Aorta (tissue), 5 donors: ENCODE results near the gene SUCLG1. TPM values are rescaled to one million over a fixed set of nuclear protein-coding genes. Genes with fewer than 3 reads are reported as not detected.

Experiments used
- ATAC-seq: fragments of 200-7000 bp; cut with Tn5 transposase; one replicate; pipeline ENCODE4 v1.9.1; 2022; ENCODE audit warnings: moderate library complexity; ENCODE audit not compliant: low FRiP score
- DNase-seq, 2 donors: peaks; one replicate each; pipeline ENCODE4 v3.0.0-alpha.2; 2020
- H3K27ac ChIP-seq, 2 donors: one replicate each; pipeline ENCODE4 v1.5.1; 2013; ENCODE audit warnings: low read length in 2 of 2, mild to moderate bottlenecking in 2 of 2, moderate library complexity in 2 of 2, control low read depth in 1 of 2, inconsistent platforms in 1 of 2, low read depth in 1 of 2
- H3K27me3 ChIP-seq, 2 donors: one replicate each; pipeline ENCODE4 v1.6.1; 2013; ENCODE audit warnings: control low read depth in 1 of 2, low read length in 1 of 2, mild to moderate bottlenecking in 1 of 2, moderate library complexity in 1 of 2; ENCODE audit not compliant: insufficient read depth in 2 of 2, control insufficient read depth in 1 of 2
- H3K36me3 ChIP-seq, 2 donors: one replicate each; pipeline ENCODE4 v1.6.1; 2013; ENCODE audit warnings: control low read depth in 1 of 2, low read length in 1 of 2, mild to moderate bottlenecking in 1 of 2; ENCODE audit not compliant: insufficient read depth in 2 of 2, control insufficient read depth in 1 of 2
- H3K4me1 ChIP-seq, 2 donors: one replicate each; pipeline ENCODE4 v1.6.1; 2013; ENCODE audit warnings: low read length in 2 of 2, control low read depth in 1 of 2, mild to moderate bottlenecking in 1 of 2, moderate library complexity in 1 of 2; ENCODE audit not compliant: insufficient read depth in 2 of 2, control insufficient read depth in 1 of 2
- H3K4me3 ChIP-seq, 2 donors: one replicate each; pipeline ENCODE4 v1.5.1; 2013; ENCODE audit warnings: low read length in 2 of 2, control low read depth in 1 of 2, mild to moderate bottlenecking in 1 of 2
- H3K9me3 ChIP-seq: one replicate; pipeline ENCODE4 v1.6.1; 2013; ENCODE audit warnings: mild to moderate bottlenecking, low read length; ENCODE audit not compliant: control insufficient read depth
- WGBS, 2 donors: extraction: QIAGEN DNeasy Blood & Tissue Kit; methylation state at CpG; one replicate each; pipeline ENCODE4 v1.1.7; 2013; 5-methylcytosine and 5-hydroxymethylcytosine counted together
- intact Hi-C, 2 donors: fragments of 100-400 bp; cut with DNase I; formaldehyde crosslinking; loops; one replicate each; pipeline versions ENCODE4 v1.14.2 to v1.15.0; 2022
- long read RNA-seq, 2 donors: library from polyadenylated mRNA; unstranded; transcript quantifications; one replicate each; pipeline ENCODE4 v2.0.0, GENCODE V29; 2020 to 2021
- polyA plus RNA-seq, 2 donors: library from polyadenylated mRNA; stranded (reverse); fragments of 200-250 nt; gene quantifications; one replicate each; pipeline ENCODE4 v1.2.3, GENCODE V29; 2013
- total RNA-seq, 2 donors: library from RNA; stranded (reverse); fragmentation: NEBNext Ultra II Directional; extraction: Animal tissue kit (Norgen Biotek cat#: 25700); gene quantifications; one replicate each; pipeline ENCODE4 v1.2.1, GENCODE V29; 2021
- donor health status: healthy with polysubstance abuse.
- donor health status: Bipolar disorder and iron deficiency.
- donor health status: DM: no; HTN: no; CAD: no.
- donor health status: DM: no; HTN: no; CAD: no.
- donor health status: DM: yes; HTN: yes; CAD: no.

The SUCLG1 gene
- total RNA-seq (10 to 100 TPM; 44.7 to 48.8 TPM), polyA plus RNA-seq (100 to 1,000 TPM in 1 of 2 donors, 10 to 100 TPM in 1; 51.9 to 117 TPM)
- long read RNA-seq, donor 1, transcript SUCLG1-201 (9 exons, 1,475 nt), result major isoform, 115 of 132 reads
- long read RNA-seq, donor 1, partial matches to known transcripts, result 11 of 132 reads
- long read RNA-seq, donor 1, other reads (novel, unspliced or antisense), result 6 of 132 reads
- long read RNA-seq, donor 2, transcript SUCLG1-201 (9 exons, 1,475 nt), result major isoform, 29 of 33 reads
- long read RNA-seq, donor 2, partial matches to known transcripts, result 3 of 33 reads
- long read RNA-seq, donor 2, other reads (novel, unspliced or antisense), result 1 of 33 reads

GRCh38 chr2:84459018-84459943 is at the start of gene SUCLG1:
Gene SUCLG1, minus strand, starts transcription at chr2:84459280. Its CDS starts 11 bp downstream, at chr2:84459269.
- Histone ChIP-seq H3K27me3 (no peaks in the 10 kb centered on the region), H3K4me3 (peak within 1 kb of the TSS; percentile 83 to 97), H3K9me3 (no peaks in the 10 kb centered on the region), H3K36me3 (no peaks in the 10 kb centered on the region), H3K4me1 (peaks cover 0 to 7% of the 10 kb centered on the region in 2 donors), H3K27ac (peak within 1 kb of the TSS in 1 of 2 donors; percentile 62)
- intact Hi-C loops, result no loop called here
- peak; percentile 93 to 96 for DNase-seq
- peak; percentile 98 for ATAC-seq
- 0 to 1% methylated on average over 57 of the region's 57 CpGs for WGBS, 2 donors

- no peaks in the 10 kb centered on the region for H3K36me3 ChIP-seq
- no peaks in the 10 kb centered on the region for H3K4me1 ChIP-seq
- no peak overlapping the region for H3K27ac ChIP-seq
- no peaks in the 10 kb centered on the region for H3K27me3 ChIP-seq
- no peak overlapping the region for H3K4me3 ChIP-seq
- DNase-seq (no peak), ATAC-seq (no peak)
- intact Hi-C loops, result loop anchor here (5.0 to 10.0 kb wide), 3 partner anchors 137 to 429 kb away; partner anchors contain the start of gene TRABD2A (in 2 of the 2)
- no peaks in the 10 kb centered on the region for H3K9me3 ChIP-seq
Measured at GRCh38 chr2:84498150-84498799, 39.2 kb upstream of the SUCLG1 start.

GRCh38 chr2:84497285-84497684 is 38.2 kb upstream of the SUCLG1 start:
- ATAC-seq, result no peak
- WGBS, 2 donors, result 91 to 92% methylated on average over 3 of the region's 3 CpGs
- no peak overlapping the region for H3K4me3 ChIP-seq
- no peaks in the 10 kb centered on the region for H3K4me1 ChIP-seq
- no peak for DNase-seq
- no peaks in the 10 kb centered on the region for H3K27me3 ChIP-seq
- no peaks in the 10 kb centered on the region for H3K9me3 ChIP-seq
- H3K36me3 ChIP-seq, result no peaks in the 10 kb centered on the region
- intact Hi-C loops, result loop anchor here (5.0 to 10.0 kb wide), 3 partner anchors 138 to 430 kb away; partner anchors contain the start of gene TRABD2A (in 2 of the 2)
- H3K27ac ChIP-seq, result no peak overlapping the region

- ATAC-seq (no peak), DNase-seq (no peak)
- Histone ChIP-seq H3K4me1 (no peaks in the 10 kb centered on the region), H3K36me3 (no peaks in the 10 kb centered on the region), H3K27ac (no peak overlapping the region), H3K4me3 (no peak overlapping the region), H3K9me3 (no peaks in the 10 kb centered on the region), H3K27me3 (no peaks in the 10 kb centered on the region)
- intact Hi-C loops, result loop anchor here (5.0 to 10.0 kb wide), 3 partner anchors 138 to 431 kb away; partner anchors contain the start of gene TRABD2A (in 2 of the 2)
Measured at GRCh38 chr2:84496386-84496785, 37.3 kb upstream of the SUCLG1 start.

GRCh38 chr2:84495539-84496146 is 36.6 kb upstream of the SUCLG1 start:
- intact Hi-C loops, result loop anchor here (5.0 to 10.0 kb wide), 3 partner anchors 139 to 432 kb away; partner anchors contain the start of gene TRABD2A (in 2 of the 2)
- Histone ChIP-seq H3K27ac (no peak overlapping the region), H3K4me3 (no peak overlapping the region), H3K27me3 (no peaks in the 10 kb centered on the region), H3K9me3 (no peaks in the 10 kb centered on the region), H3K36me3 (no peaks in the 10 kb centered on the region), H3K4me1 (no peaks in the 10 kb centered on the region)
- ATAC-seq (peak; percentile 80), DNase-seq (no peak)
- WGBS, 2 donors, result 21 to 22% methylated on average over 8 of the region's 8 CpGs

GRCh38 chr2:84494070-84494469 is 35.0 kb upstream of the SUCLG1 start:
- 82 to 84% methylated on average over 4 of the region's 4 CpGs for WGBS, 2 donors
- DNase-seq (no peak), ATAC-seq (no peak)
- Histone ChIP-seq H3K4me1 (no peaks in the 10 kb centered on the region), H3K27me3 (no peaks in the 10 kb centered on the region), H3K4me3 (no peak overlapping the region), H3K27ac (no peak overlapping the region), H3K36me3 (no peaks in the 10 kb centered on the region), H3K9me3 (no peaks in the 10 kb centered on the region)
- intact Hi-C loops, result loop anchor here in 1 of 2 donors (10.0 kb wide), 1 partner anchor 141 kb away; no protein-coding TSS in a partner anchor

- no peak overlapping the region for H3K27ac ChIP-seq
- H3K36me3 ChIP-seq, result no peaks in the 10 kb centered on the region
- intact Hi-C loops, result loop anchor here in 1 of 2 donors (10.0 kb wide), 1 partner anchor 141 kb away; no protein-coding TSS in a partner anchor
- DNase-seq (no peak), ATAC-seq (no peak)
- no peaks in the 10 kb centered on the region for H3K27me3 ChIP-seq
- no peak overlapping the region for H3K4me3 ChIP-seq
- WGBS, 2 donors, result 27 to 38% methylated on average over 5 of the region's 5 CpGs
- H3K4me1 ChIP-seq, result no peaks in the 10 kb centered on the region
- no peaks in the 10 kb centered on the region for H3K9me3 ChIP-seq
Measured at GRCh38 chr2:84493514-84493913, 34.4 kb upstream of the SUCLG1 start.

- no peak for ATAC-seq
- DNase-seq, result no peak
- H3K4me1 ChIP-seq, result no peaks in the 10 kb centered on the region
- 62 to 78% methylated on average over 1 of the region's 1 CpG for WGBS, 2 donors
- H3K27ac ChIP-seq, result no peak overlapping the region
- no peak overlapping the region for H3K4me3 ChIP-seq
- H3K36me3 ChIP-seq, result no peaks in the 10 kb centered on the region
- intact Hi-C loops, result loop anchor here in 1 of 2 donors (10.0 kb wide), 1 partner anchor 142 kb away; no protein-coding TSS in a partner anchor
- H3K27me3 ChIP-seq, result no peaks in the 10 kb centered on the region
- H3K9me3 ChIP-seq, result no peaks in the 10 kb centered on the region
Measured at GRCh38 chr2:84492571-84492970, 33.5 kb upstream of the SUCLG1 start.
